22Rv1 (cell line): ENCODE data around the gene CLDN5.

ENCODE experiments used
- ZFX ChIP-seq: fragments of 450-650 bp; IDR thresholded peaks from 2 replicates; pipeline ENCODE4 v1.6.1; 2017; ENCODE audit warnings: antibody characterized with exemption, borderline replicate concordance
- TF ChIP-seq, protein P1 (sequence below): fragments of 450-650 bp; IDR thresholded peaks from 2 replicates; pipeline ENCODE4 v1.5.1; 2017; ENCODE audit warnings: mild to moderate bottlenecking

DNA sequence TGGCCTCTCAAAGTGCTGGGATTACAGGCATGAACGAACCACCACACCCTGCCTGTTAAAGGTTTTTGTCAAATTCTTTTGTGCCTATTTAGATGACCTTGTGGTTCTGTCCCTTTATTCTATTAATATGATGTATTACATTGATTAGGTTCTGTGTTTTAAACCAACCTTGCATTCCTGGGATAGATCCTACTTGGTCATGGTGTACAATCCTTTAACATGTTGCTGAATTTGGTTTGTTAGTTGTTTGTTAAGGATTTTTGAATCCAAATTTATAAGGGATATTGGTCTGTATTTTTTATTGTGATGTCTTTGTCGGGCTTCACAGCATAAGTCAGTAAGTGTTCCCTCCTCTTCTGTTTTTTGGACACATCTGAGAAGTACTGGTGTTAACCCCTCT is 29.0 kb upstream of the CLDN5 start:
- TF ChIP-seq, protein P1, sequence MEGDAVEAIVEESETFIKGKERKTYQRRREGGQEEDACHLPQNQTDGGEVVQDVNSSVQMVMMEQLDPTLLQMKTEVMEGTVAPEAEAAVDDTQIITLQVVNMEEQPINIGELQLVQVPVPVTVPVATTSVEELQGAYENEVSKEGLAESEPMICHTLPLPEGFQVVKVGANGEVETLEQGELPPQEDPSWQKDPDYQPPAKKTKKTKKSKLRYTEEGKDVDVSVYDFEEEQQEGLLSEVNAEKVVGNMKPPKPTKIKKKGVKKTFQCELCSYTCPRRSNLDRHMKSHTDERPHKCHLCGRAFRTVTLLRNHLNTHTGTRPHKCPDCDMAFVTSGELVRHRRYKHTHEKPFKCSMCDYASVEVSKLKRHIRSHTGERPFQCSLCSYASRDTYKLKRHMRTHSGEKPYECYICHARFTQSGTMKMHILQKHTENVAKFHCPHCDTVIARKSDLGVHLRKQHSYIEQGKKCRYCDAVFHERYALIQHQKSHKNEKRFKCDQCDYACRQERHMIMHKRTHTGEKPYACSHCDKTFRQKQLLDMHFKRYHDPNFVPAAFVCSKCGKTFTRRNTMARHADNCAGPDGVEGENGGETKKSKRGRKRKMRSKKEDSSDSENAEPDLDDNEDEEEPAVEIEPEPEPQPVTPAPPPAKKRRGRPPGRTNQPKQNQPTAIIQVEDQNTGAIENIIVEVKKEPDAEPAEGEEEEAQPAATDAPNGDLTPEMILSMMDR = no peak
- TF ChIP-seq ZFX = no peak
